IPS-NIHi11 (cell line): ENCODE measurements around the gene EYA3.

Experiments
- DNase-seq: peaks from one replicate; pipeline ENCODE4 v3.0.0; 2012; ENCODE audit warnings: mixed read lengths, low spot score

EYA3 gene

GRCh38 chr1:27938488-27938887 is 149.9 kb downstream of the EYA3 start:
- DNase-seq, result no peak

- DNase-seq, result no peak
These were observed 150.9 kb downstream of the EYA3 start for GRCh38 chr1:27937524-27937836.

GRCh38 chr1:27936370-27936769 is 152.0 kb downstream of the EYA3 start:
- no peak for DNase-seq

- DNase-seq, result no peak
These were observed 152.7 kb downstream of the EYA3 start for GRCh38 chr1:27935721-27936120.

- DNase-seq, result peak; percentile 89
These were observed 153.4 kb downstream of the EYA3 start, which contains the start of gene SMPDL3B for GRCh38 chr1:27934818-27935549. SMPDL3B (plus strand) TSS chr1:27935000; CDS start chr1:27935184, 184 bp downstream.

- DNase-seq, result no peak
These were observed 156.7 kb downstream of the EYA3 start for GRCh38 chr1:27931759-27932158.

GRCh38 chr1:27931184-27931583 is 157.2 kb downstream of the EYA3 start:
- DNase-seq, result no peak

GRCh38 chr1:27928216-27928954 is 160.0 kb downstream of the EYA3 start:
- DNase-seq, result peak; percentile 35

GRCh38 chr1:27922272-27922671 is 166.1 kb downstream of the EYA3 start:
- no peak for DNase-seq
